K562 (cell line): ENCODE data around the gene CCDC87. TPM values are rescaled to one million over a fixed set of nuclear protein-coding genes. Genes with fewer than 3 reads are reported as not detected.

ENCODE experiments used
- ARID1B ChIP-seq: fragments of 450-650 bp; IDR thresholded peaks from 2 replicates; pipeline ENCODE4 v1.6.1; 2016; ENCODE audit warnings: antibody characterized with exemption, mild to moderate bottlenecking, inconsistent platforms
- ATF7 ChIP-seq: fragments of 450-650 bp; IDR thresholded peaks from 2 replicates; pipeline ENCODE4 v1.7.1; 2014; ENCODE audit warnings: mild to moderate bottlenecking, moderate library complexity
- CBFA2T2 ChIP-seq: fragments of 450-650 bp; conservative IDR thresholded peaks from 2 replicates; pipeline ENCODE4 v1.6.1; 2017; ENCODE audit warnings: mild to moderate bottlenecking
- CBFA2T3 ChIP-seq: fragments of 450-650 bp; IDR thresholded peaks from 2 replicates; pipeline ENCODE4 v1.6.1; 2017
- DPF2 ChIP-seq: fragments of 450-650 bp; IDR thresholded peaks from 2 replicates; pipeline ENCODE4 v1.6.1; 2016
- EP300 ChIP-seq: IDR thresholded peaks from 2 replicates; pipeline ENCODE4 v1.6.1; 2012; ENCODE audit warnings: low read length, improper control_type of control experiment
- ESRRA ChIP-seq: fragments of 450-650 bp; IDR thresholded peaks from 2 replicates; pipeline ENCODE4 v1.6.1; 2014; ENCODE audit warnings: low read depth, mild to moderate bottlenecking, moderate library complexity, borderline replicate concordance
- GABPB2 ChIP-seq: fragments of 250-450 bp; sonication (Bioruptor Pico); conservative IDR thresholded peaks from 2 replicates; pipeline ENCODE4 v1.5.1; 2021; ENCODE audit warnings: mild to moderate bottlenecking
- HMGN3 ChIP-seq: IDR thresholded peaks from 2 replicates; pipeline ENCODE4 v1.6.1; 2011; ENCODE audit warnings: borderline replicate concordance, low read depth, mild to moderate bottlenecking, mixed read lengths, low read length; ENCODE audit not compliant: insufficient read length; ENCODE audit errors: extremely low read depth
- ILF3 ChIP-seq: fragments of 450-650 bp; IDR thresholded peaks from 2 replicates; pipeline ENCODE4 v1.6.1; 2018; ENCODE audit warnings: antibody characterized with exemption, mild to moderate bottlenecking, moderate library complexity, borderline replicate concordance
- JUN ChIP-seq, 2 experiments: sonication (generic) in 1 of 2; formaldehyde crosslinking in 1 of 2; IDR thresholded peaks; 2 replicates each; pipeline versions ENCODE4 v1.6.1 to v1.8.0; 2012 to 2022; ENCODE audit warnings: borderline replicate concordance in 2 of 2, mild to moderate bottlenecking in 2 of 2, improper control_type of control experiment in 1 of 2, low read depth in 1 of 2, low read length in 1 of 2, missing genetic modification reagents in 1 of 2
- KLF16 ChIP-seq: IDR thresholded peaks from 2 replicates; pipeline ENCODE4 v1.6.1; 2016; ENCODE audit warnings: antibody characterized with exemption
- MTA1 ChIP-seq: fragments of 450-650 bp; IDR thresholded peaks from 2 replicates; pipeline ENCODE4 v1.6.1; 2017; ENCODE audit warnings: borderline replicate concordance
- MTA2 ChIP-seq: fragments of 450-650 bp; IDR thresholded peaks from 2 replicates; pipeline ENCODE4 v1.6.1; 2016; ENCODE audit warnings: low read depth
- NFIC ChIP-seq: fragments of 450-650 bp; IDR thresholded peaks from 2 replicates; pipeline ENCODE4 v1.6.1; 2017; ENCODE audit warnings: mild to moderate bottlenecking, inconsistent platforms
- NONO ChIP-seq, 2 experiments: fragments of 200-400 bp in 1 of 2; fragments of 450-650 bp in 1 of 2; formaldehyde crosslinking in 1 of 2; IDR thresholded peaks; 2 replicates each; pipeline ENCODE4 v1.6.1; 2017; ENCODE audit warnings: low read depth in 2 of 2, mild to moderate bottlenecking in 2 of 2, moderate library complexity in 2 of 2, low read length in 1 of 2
- POLR2AphosphoS5 ChIP-seq: IDR thresholded peaks from 2 replicates; pipeline ENCODE4 v1.6.1; 2011; ENCODE audit warnings: mild to moderate bottlenecking, low read depth, low read length, moderate library complexity; ENCODE audit not compliant: control insufficient read depth, insufficient read depth
- RBBP5 ChIP-seq: fragments of 200-600 bp; sonication (generic); IDR thresholded peaks from 2 replicates; pipeline ENCODE4 v1.6.1; 2012; ENCODE audit warnings: borderline replicate concordance, mild to moderate bottlenecking, low read length, control low read depth, inconsistent platforms; ENCODE audit not compliant: insufficient read depth, poor library complexity, severe bottlenecking
- SIRT6 ChIP-seq: IDR thresholded peaks from one replicate; pipeline ENCODE4 v1.6.1; 2012; ENCODE audit warnings: low read depth, mild to moderate bottlenecking, control low read depth, inconsistent platforms, low read length, moderate library complexity
- SMARCA4 ChIP-seq: fragments of 450-650 bp; IDR thresholded peaks from 2 replicates; pipeline ENCODE4 v1.6.1; 2016
- TRIM24 ChIP-seq, 2 experiments: fragments of 450-650 bp; IDR thresholded peaks; 2 replicates each; pipeline ENCODE4 v1.6.1; 2016
- polyA plus RNA-seq, 8 experiments: library from polyadenylated mRNA; depleted of rRNA in 4 of 8; stranded (reverse) in 5 of 8; unstranded in 3 of 8; fragments of >200 nt; fragmentation: Nextera tagmentation in 2 of 8; fragmentation: Illumina TruSeq in 1 of 8; extraction: Ambion mirVana in 2 of 8; extraction: Trizol in 1 of 8; gene quantifications; 2 replicates each; pipeline versions ENCODE4 v1.2.1 to v1.2.3, GENCODE V29; 2011 to 2014; ENCODE audit warnings: inconsistent platforms in 1 of 8, missing spikeins in 1 of 8
- total RNA-seq, 7 experiments: library from RNA; depleted of rRNA in 6 of 7; stranded (reverse); fragments of >200 nt in 6 of 7; fragmentation: Illumina TruSeq in 2 of 7; extraction: Trizol in 2 of 7; gene quantifications; 2 replicates each; pipeline versions ENCODE4 v1.2.1 to v1.2.3, GENCODE V29; 2011 to 2021; ENCODE audit warnings: low replicate concordance in 1 of 7
- TF ChIP-seq, protein P1 (sequence below): fragments of 450-650 bp; IDR thresholded peaks from 2 replicates; pipeline ENCODE4 v1.7.1; 2018; ENCODE audit warnings: mild to moderate bottlenecking, low read depth; ENCODE audit not compliant: partially characterized antibody
- TF ChIP-seq, protein P2 (sequence below): sonication (generic); formaldehyde crosslinking; IDR thresholded peaks from 2 replicates; pipeline ENCODE4 v1.9.0; 2022; ENCODE audit warnings: mild to moderate bottlenecking, missing genetic modification reagents
- TF ChIP-seq, protein P3 (sequence below): sonication (generic); formaldehyde crosslinking; IDR thresholded peaks from 2 replicates; pipeline ENCODE4 v1.8.0; 2022; ENCODE audit warnings: mild to moderate bottlenecking, missing genetic modification reagents

CCDC87 gene
- total and polyA plus RNA-seq, 9 of the 15 experiments (the other 6 are each of a cell fraction or from before 2014, with no cell fraction given), result 0.03 to 0.44 (median 0.15) TPM; not detected in 1

DNA sequence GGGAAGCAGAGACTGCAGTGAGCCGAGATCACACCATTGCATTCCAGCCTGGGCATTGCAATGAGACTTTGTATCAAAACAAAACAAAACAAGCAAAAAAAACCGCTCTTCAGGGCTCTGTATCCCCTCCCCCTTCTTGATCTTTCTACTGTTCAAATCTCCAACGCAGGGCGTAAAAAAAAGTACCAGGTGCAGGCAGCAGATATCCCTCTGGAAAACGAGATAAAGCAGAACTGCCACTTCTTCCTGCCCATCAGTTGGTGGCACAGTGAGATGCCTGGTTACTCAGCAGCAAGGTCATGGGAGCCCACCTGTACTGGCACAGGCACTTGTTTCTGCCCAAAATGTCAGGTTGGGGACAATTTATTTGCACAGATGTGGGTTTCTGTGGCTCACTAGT lies 11.3 kb upstream of the CCDC87 start (continued):
- TF ChIP-seq, protein P1, sequence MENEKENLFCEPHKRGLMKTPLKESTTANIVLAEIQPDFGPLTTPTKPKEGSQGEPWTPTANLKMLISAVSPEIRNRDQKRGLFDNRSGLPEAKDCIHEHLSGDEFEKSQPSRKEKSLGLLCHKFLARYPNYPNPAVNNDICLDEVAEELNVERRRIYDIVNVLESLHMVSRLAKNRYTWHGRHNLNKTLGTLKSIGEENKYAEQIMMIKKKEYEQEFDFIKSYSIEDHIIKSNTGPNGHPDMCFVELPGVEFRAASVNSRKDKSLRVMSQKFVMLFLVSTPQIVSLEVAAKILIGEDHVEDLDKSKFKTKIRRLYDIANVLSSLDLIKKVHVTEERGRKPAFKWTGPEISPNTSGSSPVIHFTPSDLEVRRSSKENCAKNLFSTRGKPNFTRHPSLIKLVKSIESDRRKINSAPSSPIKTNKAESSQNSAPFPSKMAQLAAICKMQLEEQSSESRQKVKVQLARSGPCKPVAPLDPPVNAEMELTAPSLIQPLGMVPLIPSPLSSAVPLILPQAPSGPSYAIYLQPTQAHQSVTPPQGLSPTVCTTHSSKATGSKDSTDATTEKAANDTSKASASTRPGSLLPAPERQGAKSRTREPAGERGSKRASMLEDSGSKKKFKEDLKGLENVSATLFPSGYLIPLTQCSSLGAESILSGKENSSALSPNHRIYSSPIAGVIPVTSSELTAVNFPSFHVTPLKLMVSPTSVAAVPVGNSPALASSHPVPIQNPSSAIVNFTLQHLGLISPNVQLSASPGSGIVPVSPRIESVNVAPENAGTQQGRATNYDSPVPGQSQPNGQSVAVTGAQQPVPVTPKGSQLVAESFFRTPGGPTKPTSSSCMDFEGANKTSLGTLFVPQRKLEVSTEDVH, result no peak
- TF ChIP-seq SMARCA4, result peak; percentile 56
- TF ChIP-seq MTA1, result no peak
- no peak for TF ChIP-seq ESRRA
- TF ChIP-seq SIRT6, result no peak
- TF ChIP-seq RBBP5, result no peak
- TF ChIP-seq GABPB2 (CRISPR knock-in tag), result no peak
- TF ChIP-seq JUN (IDR thresholded peaks at IDR 0.05; ENCODE audit: borderline replicate concordance, low read depth, low read length), result no peak
- TF ChIP-seq JUN (CRISPR knock-in tag; IDR thresholded peaks at IDR 0.05; ENCODE audit: borderline replicate concordance), result no peak
- no peak for TF ChIP-seq ATF7
- TF ChIP-seq NFIC, result 0 out of 2 replicates have a peak, but pooled peaks have one; percentile 20
- TF ChIP-seq ILF3, result no peak
- 0 out of 2 replicates have a peak, but pooled peaks have one; percentile 45 for TF ChIP-seq DPF2
- TF ChIP-seq, protein P2, sequence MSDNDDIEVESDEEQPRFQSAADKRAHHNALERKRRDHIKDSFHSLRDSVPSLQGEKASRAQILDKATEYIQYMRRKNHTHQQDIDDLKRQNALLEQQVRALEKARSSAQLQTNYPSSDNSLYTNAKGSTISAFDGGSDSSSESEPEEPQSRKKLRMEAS (CRISPR knock-in tag), result no peak
- TF ChIP-seq ARID1B, result peak; percentile 86
- TF ChIP-seq CBFA2T3, result peak; percentile 81
- TF ChIP-seq TRIM24 (IDR thresholded peaks at IDR 0.05), result peak in 1 of 2 experiments; percentile 45; a peak in 1 of 4 replicates
- TF ChIP-seq HMGN3, result no peak
- TF ChIP-seq POLR2AphosphoS5, result 0 out of 2 replicates have a peak, but pooled peaks have one; percentile 34
- peak; percentile 65 for TF ChIP-seq CBFA2T2
- TF ChIP-seq NONO (IDR thresholded peaks at IDR 0.05; ENCODE audit: low read depth in 2 of 2, low read length in 1 of 2), result no peak
- TF ChIP-seq KLF16, result 0 out of 2 replicates have a peak, but pooled peaks have one; percentile 16
- TF ChIP-seq EP300, result 0 out of 2 replicates have a peak, but pooled peaks have one; percentile 12
- TF ChIP-seq, protein P3, sequence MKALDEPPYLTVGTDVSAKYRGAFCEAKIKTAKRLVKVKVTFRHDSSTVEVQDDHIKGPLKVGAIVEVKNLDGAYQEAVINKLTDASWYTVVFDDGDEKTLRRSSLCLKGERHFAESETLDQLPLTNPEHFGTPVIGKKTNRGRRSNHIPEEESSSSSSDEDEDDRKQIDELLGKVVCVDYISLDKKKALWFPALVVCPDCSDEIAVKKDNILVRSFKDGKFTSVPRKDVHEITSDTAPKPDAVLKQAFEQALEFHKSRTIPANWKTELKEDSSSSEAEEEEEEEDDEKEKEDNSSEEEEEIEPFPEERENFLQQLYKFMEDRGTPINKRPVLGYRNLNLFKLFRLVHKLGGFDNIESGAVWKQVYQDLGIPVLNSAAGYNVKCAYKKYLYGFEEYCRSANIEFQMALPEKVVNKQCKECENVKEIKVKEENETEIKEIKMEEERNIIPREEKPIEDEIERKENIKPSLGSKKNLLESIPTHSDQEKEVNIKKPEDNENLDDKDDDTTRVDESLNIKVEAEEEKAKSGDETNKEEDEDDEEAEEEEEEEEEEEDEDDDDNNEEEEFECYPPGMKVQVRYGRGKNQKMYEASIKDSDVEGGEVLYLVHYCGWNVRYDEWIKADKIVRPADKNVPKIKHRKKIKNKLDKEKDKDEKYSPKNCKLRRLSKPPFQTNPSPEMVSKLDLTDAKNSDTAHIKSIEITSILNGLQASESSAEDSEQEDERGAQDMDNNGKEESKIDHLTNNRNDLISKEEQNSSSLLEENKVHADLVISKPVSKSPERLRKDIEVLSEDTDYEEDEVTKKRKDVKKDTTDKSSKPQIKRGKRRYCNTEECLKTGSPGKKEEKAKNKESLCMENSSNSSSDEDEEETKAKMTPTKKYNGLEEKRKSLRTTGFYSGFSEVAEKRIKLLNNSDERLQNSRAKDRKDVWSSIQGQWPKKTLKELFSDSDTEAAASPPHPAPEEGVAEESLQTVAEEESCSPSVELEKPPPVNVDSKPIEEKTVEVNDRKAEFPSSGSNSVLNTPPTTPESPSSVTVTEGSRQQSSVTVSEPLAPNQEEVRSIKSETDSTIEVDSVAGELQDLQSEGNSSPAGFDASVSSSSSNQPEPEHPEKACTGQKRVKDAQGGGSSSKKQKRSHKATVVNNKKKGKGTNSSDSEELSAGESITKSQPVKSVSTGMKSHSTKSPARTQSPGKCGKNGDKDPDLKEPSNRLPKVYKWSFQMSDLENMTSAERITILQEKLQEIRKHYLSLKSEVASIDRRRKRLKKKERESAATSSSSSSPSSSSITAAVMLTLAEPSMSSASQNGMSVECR (CRISPR knock-in tag), result no peak
- TF ChIP-seq MTA2, result peak; percentile 61
